ENCODE results near the gene EFNB2. TPM values are rescaled to one million over a fixed set of nuclear protein-coding genes. Genes with fewer than 3 reads are reported as not detected.

Gene EFNB2
- total RNA-seq, 1 experiment from 2014 or later = 4.7 TPM

- Histone ChIP-seq H3K36me3 (ENCODE audit: control insufficient read depth, insufficient read depth, low read length) (no peaks in the 10 kb centered on the region), H3K27ac (ENCODE audit: low read length) (no peak overlapping the region), H3K9me3 (ENCODE audit: control insufficient read depth, insufficient read depth, low read depth, low read length) (no peaks in the 10 kb centered on the region), H3K4me3 (ENCODE audit: low read depth in 2 of 2, low read length in 2 of 2) (no peak overlapping the region), H3K27me3 (ENCODE audit: control insufficient read depth, insufficient read depth, low read length) (no peaks in the 10 kb centered on the region), H3K4me1 (ENCODE audit: control insufficient read depth, insufficient read depth, low read length) (peaks cover 4% of the 10 kb centered on the region; the same call in 1 of the 2 replicates)
- no peak for DNase-seq (ENCODE audit: low read depth, low spot score)
- intact Hi-C loops (cut with micrococcal nuclease; ENCODE audit: unreplicated experiment) = no loop called here
- CTCF ChIA-PET = no interaction called here
- ATAC-seq = no peak
- POLR2A ChIA-PET = no interaction called here
- no peak for TF ChIP-seq SIN3A (IDR thresholded peaks at IDR 0.05; ENCODE audit: borderline replicate concordance, insufficient read depth, low read depth, low read length)
- no peak for TF ChIP-seq REST (IDR thresholded peaks at IDR 0.05; ENCODE audit: insufficient read depth in 1 of 2, low read depth in 2 of 2, low read length in 1 of 2)
- no peak for TF ChIP-seq TCF7L2 (IDR thresholded peaks at IDR 0.05; ENCODE audit: low read depth, low read length)
- no peak for TF ChIP-seq POLR2AphosphoS5 (IDR thresholded peaks at IDR 0.05; ENCODE audit: low read depth, low read length)
- no peak for TF ChIP-seq CTCF (IDR thresholded peaks at IDR 0.05)
- no TSS peak for BruUV-seq (replicated peaks)
- in situ Hi-C loops (cut with HindIII; ENCODE audit: low pct_unique_long_range_greater_than_20kb, low sequenced_read_pairs) = no loop called here
Measured at GRCh38 chr13:106525865-106526264, 9.6 kb downstream of the EFNB2 start.

- no peaks in the 10 kb centered on the region for H3K36me3 ChIP-seq (ENCODE audit: control insufficient read depth, insufficient read depth, low read length)
- POLR2A ChIA-PET = no interaction called here
- DNase-seq (ENCODE audit: low read depth, low spot score) = no peak
- CTCF ChIA-PET = no interaction called here
- no peak overlapping the region for H3K27ac ChIP-seq (ENCODE audit: low read length)
- H3K4me1 ChIP-seq (ENCODE audit: control insufficient read depth, insufficient read depth, low read length) = no peaks in the 10 kb centered on the region; the same call in 1 of the 2 replicates
- in situ Hi-C loops (cut with HindIII; ENCODE audit: low pct_unique_long_range_greater_than_20kb, low sequenced_read_pairs) = no loop called here
- no peaks in the 10 kb centered on the region for H3K9me3 ChIP-seq (ENCODE audit: control insufficient read depth, insufficient read depth, low read depth, low read length)
- intact Hi-C loops (cut with micrococcal nuclease; ENCODE audit: unreplicated experiment) = no loop called here
- no peak for ATAC-seq
- BruUV-seq (replicated peaks) = no TSS peak
- no peak for TF ChIP-seq POLR2AphosphoS5 (IDR thresholded peaks at IDR 0.05; ENCODE audit: low read depth, low read length)
- no peak for TF ChIP-seq SIN3A (IDR thresholded peaks at IDR 0.05; ENCODE audit: borderline replicate concordance, insufficient read depth, low read depth, low read length)
- no peak for TF ChIP-seq TCF7L2 (IDR thresholded peaks at IDR 0.05; ENCODE audit: low read depth, low read length)
- TF ChIP-seq REST (IDR thresholded peaks at IDR 0.05; ENCODE audit: insufficient read depth in 1 of 2, low read depth in 2 of 2, low read length in 1 of 2) = no peak
- no peak for TF ChIP-seq CTCF (IDR thresholded peaks at IDR 0.05)
- no peak overlapping the region for H3K4me3 ChIP-seq (ENCODE audit: low read depth in 2 of 2, low read length in 2 of 2)
- no peaks in the 10 kb centered on the region for H3K27me3 ChIP-seq (ENCODE audit: control insufficient read depth, insufficient read depth, low read length)
Measured at GRCh38 chr13:106524108-106524507, 11.4 kb downstream of the EFNB2 start.
